ENCODE measurements around the gene FXN.
"Not testable (repeated sequence)": the region's sequence is repeated elsewhere in the genome, so short reads cannot be mapped to it uniquely, and the experiment has no call there.

GRCh38 chr9:69103348-69103996 lies 67.9 kb downstream of the FXN start:
- TF ChIP-seq CTCF, POLR2A (IDR thresholded peaks at IDR 0.05): not testable (repeated sequence)
